Measurements from ENCODE around the gene LASP1NB.

The LASP1NB gene

DNA sequence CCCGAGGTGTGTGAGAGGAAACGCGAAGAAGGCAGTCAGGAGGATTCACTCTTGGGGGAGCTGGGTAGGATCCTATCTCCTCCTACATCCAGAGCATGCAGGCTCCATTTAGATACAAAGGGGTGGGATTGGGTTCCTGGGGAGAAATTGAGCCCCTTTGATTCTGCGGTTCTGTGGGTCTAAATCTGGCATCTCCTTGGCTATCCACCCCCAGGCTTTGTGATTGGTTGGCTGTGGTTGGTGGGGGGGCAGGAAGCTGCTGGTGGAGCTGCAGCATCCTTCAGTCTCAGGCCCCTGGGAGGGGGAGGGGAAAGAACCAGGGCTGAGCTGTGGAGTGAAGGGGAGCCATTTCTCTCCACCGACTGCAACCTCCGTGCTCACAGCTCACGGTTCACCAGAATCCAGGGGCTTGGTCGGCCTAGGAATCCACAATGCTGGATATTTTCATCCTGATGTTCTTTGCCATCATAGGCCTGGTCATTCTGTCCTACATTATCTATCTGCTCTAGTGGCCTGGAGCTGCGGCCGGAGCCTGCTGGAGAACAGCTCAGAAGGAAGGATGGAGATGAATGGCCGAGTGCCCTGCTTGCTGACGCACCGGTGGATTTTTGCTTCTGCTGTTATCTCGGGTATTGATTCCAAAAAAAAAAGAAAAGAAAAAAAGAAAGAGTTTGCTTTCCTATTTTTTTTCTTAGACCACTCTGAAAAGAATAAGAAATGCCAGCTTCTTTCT, at the start of gene LASP1NB:
Gene LASP1NB, plus strand, starts transcription at position 352 of the 733 bp plus-strand sequence.
- peak; percentile 57 to 65 for DNase-seq

DNA sequence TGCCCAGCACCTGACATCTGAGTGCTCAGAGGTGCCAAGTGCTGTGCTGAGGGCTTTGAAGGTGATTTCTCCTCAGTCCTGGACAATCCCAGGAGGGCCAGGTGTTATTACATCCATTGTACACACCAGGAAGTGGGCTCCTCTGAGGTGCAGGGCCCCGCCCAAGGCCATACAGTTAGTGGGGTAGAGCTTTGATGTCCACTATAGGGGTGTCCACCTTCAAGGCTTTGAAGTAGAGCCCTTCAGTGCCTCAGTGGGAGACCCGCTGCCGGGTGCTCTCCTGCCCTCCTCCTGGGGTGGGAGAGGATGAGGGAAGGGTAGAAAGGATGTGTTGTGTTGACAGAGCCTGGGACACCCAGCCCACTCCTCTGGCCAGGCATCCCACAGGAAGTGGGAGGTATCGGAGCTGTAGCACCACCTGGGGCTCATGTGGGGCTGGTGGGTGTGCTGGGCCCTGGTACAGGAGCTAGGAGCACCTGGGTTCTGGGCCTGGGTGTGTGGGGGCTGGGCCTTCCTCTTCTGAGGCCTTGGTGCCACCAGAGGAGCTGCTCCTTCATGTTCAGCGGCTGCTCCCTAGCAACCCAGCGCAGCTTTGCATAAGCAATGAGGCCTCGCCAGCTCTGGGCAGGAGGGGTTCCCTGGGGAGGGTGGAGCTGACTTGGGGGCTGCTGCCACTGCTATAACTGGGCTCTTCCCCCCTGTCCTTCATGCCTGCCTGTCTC, 48.1 kb upstream of the LASP1NB start:
- DNase-seq = peak in 1 of 2 experiments; percentile 33

GRCh38 chr17:38879878-38880665, 45.3 kb upstream of the LASP1NB start:
- DNase-seq = no peak

DNA sequence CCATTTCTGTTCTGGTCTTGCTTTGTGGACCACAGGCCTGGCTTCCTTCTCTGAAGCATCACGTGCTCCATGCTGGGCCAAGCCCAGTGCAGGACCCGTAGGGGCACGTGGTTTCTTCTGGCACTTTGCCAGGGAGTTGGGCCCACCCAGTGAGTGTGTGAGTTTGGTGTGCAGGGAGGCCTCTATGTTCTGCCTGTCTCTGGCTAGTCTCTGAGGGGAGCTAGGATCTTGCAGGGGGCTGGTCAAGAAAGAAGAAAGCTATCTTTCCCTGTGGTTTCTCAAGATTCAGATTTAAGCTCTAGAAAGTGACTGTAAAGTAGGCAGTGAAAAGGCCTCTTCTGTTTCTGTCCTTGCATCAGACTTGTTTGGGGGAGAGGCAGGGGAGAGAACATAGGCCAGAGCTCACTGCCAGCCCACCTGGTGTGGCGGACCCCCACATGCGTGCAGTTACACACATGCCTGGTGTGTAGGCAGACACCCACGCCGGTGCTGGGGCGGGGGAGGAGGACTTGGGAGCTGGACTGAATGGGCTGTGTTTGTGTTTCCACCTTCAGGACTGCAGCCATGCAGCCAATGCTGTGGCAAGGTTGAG, 43.7 kb upstream of the LASP1NB start:
- peak; percentile 69 for DNase-seq

DNA sequence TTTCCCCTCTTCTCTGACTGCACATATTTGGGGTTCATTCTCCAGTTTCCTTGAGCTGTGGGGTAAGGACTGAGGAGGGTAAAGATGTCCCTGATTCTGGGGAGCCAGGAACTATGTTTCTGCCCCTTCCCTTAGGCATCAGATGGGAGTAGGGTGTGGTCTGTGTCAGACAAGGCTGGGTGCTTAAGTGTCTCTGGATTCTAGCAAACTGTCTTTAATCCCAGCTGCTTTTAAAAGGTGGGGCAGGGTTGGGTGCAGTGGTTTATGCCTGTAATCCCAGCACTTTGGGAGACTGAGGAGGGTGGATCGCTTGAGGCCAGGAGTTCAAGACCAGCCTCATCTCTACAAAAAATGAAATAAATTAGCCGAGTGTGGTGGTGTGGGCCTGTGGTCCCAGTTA, 42.5 kb upstream of the LASP1NB start:
- DNase-seq = no peak

GRCh38 chr17:38883592-38884526, 41.6 kb upstream of the LASP1NB start:
- no peak for DNase-seq

DNA sequence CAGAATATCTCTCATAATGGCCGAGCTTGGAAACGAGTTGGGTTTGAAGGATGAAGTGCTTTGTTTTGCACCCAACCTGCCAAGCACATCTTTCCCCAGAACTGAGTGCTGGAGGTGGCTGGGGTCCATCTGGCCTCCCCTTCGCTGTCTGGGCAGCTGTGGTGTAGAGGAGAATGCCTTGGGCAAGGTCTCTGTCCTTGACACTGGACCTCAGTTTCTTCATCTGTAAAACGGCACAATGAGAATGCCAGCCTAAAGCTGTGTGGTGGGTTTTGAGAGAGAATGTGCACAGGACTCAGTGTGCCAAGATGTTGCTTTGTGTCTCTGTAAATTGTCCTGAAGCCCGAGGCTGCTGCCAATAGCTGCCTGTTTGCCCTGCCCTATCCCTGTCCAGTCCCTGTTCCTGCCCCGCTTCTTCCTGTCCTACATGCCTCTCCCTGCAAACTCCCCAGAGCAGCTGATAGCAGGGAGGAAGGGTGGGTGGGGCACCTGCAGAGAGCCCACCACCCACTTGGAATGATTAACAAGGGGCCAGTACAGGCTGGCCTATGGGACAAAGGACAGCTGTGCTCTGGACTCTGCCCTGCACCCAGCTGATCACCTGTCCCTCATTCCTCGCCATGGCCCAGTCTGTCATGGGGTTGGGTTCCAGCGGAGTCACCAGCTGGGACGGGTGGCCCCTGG, 40.2 kb upstream of the LASP1NB start:
- no peak for DNase-seq

GRCh38 chr17:38885728-38886642, 39.4 kb upstream of the LASP1NB start:
- DNase-seq = no peak

DNA sequence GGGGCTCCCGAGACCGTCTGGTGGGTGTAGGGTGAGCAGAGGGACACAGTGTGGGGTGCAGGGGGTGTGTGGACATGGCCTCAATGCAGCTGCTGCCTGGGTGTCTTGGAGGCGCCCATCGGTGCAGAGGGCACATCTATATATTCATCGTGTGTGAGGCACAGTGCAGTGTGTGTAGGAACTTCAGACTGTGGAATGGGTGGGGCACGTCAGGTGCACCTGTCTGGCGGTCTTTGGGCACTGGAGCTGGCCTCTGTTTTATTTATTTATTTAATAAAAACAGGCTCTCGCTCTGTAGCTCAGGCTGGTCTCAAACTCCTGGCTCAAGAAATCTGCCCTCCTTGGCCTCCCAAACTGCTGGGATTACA, 38.8 kb upstream of the LASP1NB start:
- DNase-seq = no peak

GRCh38 chr17:38888842-38889241, 36.6 kb upstream of the LASP1NB start:
- DNase-seq = no peak

DNA sequence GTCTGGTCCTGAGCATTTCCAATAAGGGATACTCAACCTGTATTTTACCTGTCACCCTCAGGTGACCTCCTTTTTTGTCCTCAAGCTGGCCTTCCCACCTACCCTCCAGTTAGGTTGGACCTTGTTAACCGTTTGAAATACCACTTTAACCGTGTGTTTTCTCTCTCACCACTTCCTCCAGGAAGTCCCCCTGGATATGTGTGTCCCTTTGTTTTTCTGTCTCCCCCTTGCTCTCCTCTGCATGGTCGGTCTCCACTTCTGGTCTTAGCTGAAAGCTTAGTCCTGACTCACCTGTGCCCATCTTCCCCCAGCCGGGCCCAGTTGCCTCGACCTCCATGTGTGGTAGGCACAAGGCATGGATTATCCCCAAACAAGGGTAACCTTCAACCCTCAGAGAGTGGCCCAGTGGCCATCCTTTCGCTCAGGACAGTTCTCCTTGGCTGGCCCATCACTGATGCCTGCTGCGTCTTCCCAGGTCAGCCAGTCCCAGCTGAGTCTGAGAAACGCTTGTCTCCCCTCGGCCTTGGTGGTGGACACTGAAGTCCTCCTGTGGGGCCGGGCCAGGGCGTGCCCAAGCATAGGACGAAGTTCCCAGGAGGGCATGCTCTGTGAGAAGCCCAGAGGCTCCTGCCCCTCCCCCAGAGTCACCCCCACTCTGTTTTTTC, 35.5 kb upstream of the LASP1NB start:
- DNase-seq = no peak

DNA sequence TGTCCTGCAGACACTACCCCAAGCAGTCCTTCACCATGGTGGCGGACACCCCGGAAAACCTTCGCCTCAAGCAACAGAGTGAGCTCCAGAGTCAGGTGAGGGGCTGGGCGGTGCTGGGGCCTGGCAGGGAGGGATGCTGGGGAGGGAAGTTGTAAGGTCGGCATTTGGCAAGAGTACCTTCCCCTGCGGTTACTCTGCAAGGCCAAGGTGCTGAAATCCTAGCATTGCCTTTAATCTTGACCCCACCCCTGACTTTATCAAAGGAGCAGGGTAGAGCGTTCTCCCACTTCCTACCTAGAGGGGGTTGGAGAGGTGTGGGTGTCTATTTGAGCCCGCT, 35.0 kb upstream of the LASP1NB start:
- no peak for DNase-seq

DNA sequence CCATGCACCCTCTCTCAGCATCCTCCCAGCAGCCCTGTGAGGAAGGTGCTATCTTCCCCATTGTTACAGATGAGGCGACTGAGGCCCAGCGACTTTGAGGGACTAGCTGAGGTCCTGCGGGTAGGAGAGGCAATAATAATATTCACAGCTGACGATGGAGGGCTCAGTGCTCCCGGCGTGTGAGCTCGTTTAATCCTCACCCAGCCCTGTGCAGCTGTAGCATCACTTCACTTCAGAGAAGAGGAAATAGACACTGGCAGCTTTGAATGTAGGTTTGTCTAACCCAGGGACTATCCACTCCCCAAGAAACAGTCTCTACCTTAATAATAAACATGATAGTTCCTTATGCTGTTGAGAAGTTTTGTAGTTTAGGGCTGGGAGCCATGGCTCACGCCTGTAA, 34.0 kb upstream of the LASP1NB start:
- DNase-seq = no peak

- DNase-seq = no peak
Measured at GRCh38 chr17:38892083-38892482, 33.3 kb upstream of the LASP1NB start.

DNA sequence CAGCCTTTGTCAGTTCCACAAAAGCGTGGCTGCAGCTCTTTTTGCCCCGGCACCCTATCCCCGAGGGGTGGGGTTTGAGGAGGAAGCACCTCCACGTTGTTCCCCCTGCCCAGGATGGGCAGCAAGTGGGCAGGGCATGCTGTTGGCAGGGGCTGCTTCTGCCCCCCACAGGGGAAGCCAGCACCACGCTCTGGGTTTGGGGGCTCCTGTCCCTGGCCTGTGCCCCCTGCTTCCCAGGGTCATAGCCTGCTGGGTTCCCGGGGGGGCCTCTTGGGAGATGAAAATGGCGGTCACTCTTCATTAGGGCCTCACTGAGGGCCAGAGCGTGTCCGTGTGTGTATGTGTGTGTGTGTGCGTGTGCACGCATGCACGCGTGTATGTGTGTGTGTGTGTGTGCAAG, 32.8 kb upstream of the LASP1NB start:
- DNase-seq = no peak

DNA sequence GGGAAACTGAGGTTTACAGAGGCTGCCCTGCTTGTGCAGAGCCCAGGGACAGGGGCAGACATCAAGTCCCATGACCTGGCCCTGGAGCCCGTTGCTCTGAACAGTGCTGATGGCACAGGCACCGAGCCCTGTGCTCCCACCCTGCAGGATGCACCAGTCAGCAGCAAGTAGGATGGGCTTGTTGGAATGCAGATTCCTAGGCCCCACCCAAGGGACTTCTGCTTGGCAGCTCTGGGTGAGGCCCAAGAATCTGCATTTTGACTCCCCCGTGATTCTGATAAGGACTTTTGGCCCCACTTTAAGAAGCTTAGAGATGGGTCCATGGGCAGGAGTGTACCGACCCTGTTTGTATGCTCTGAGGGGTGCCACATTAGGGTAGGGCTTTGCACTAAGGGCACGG, 32.3 kb upstream of the LASP1NB start:
- no peak for DNase-seq

GRCh38 chr17:38893607-38894006, 31.8 kb upstream of the LASP1NB start:
- DNase-seq = peak; percentile 63 to 68

DNA sequence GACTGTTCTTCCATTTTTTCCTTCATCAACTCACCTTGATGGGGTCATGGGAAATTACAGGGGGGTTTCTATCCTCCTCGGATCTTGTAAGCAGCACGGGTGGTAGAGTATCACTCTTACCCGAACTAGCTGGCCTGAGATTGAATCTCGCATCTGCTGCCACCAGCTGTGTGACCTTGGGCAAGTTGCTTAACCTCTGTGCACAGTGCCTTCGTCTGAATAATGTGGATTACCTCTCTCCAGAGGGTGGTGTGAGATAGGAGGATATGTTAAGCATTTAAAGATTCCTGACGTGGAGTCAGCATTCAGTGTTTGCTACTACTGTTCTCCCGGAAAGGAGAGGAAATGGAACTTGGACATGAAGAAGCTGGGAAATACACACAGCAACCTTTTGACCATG, 31.1 kb upstream of the LASP1NB start:
- DNase-seq = no peak

DNA sequence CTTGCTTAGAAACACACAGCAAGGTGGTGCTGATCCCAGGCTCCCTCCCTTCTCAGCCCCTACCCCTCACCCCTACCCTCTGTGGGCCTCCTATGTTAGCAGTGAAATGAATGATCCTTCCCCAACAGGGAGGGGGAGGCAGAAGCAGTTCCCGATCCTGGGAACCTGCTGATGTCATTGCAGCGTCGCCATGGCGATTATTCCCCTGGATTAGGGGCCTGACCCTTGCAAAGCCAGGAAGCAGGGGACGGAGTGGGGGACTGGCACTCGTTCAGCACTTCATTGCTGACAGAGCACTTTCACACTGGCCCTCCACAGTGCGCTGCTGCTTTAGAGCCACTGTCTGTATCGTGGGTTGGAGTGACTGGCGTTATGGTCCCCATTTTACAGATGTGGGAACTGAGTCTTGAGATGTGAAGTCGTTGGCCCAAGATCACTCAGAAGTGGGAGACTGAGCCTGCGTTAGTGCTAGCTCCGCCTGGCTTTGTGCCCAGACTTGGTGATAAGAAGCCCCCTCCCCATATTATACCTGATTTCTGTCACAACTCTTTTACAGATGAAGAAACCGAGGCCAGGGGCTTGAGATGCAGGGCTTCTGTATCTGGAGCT, 29.0 kb upstream of the LASP1NB start:
- DNase-seq = no peak

- DNase-seq = no peak
Measured at GRCh38 chr17:38897176-38897575, 28.2 kb upstream of the LASP1NB start.

Data from activated T-cell treated with anti-CD3 and anti-CD28 coated beads, Interleukin-2, amount 50 U/mL, for 48 hours (primary cell).